HEK293 (cell line): ENCODE results near the gene ZNF483.
A peak's percentile ranks its signal among the peaks of the same experiment; 100 is the strongest.

ENCODE experiments used
- CTCF ChIA-PET: fragments of 350-600 bp; formaldehyde crosslinking; extraction: SDS; loops from one replicate; lab custom pipeline; 2021; ENCODE audit warnings: antibody characterized with exemption; lab: Yijun Ruan, JAX
- POLR2A ChIA-PET: fragments of 300-600 bp; formaldehyde crosslinking; extraction: SDS; loops from one replicate; lab custom pipeline; 2020; ENCODE audit warnings: antibody characterized with exemption, inconsistent platforms; lab: Yijun Ruan, JAX
- H3K27ac ChIP-seq: fragments of 200-500 bp; sonication (Bioruptor generic); 2 replicates; pipeline ENCODE4 v1.5.1; 2014; ENCODE audit warnings: low read depth, low read length, control low read depth, inconsistent platforms; ENCODE audit errors: extremely low read depth
- H3K36me3 ChIP-seq, 2 experiments: fragments of 200-500 bp in 1 of 2; sonication (Bioruptor generic) in 1 of 2; 1 replicate in 1 of 2; 2 replicates in 1 of 2; pipeline ENCODE4 v1.5.1; 2014 to 2017; ENCODE audit warnings: inconsistent platforms in 2 of 2, low read length in 2 of 2; ENCODE audit not compliant: control insufficient read depth in 2 of 2, insufficient read depth in 1 of 2
- H3K4me1 ChIP-seq: fragments of 200-500 bp; sonication (Bioruptor generic); 2 replicates; pipeline ENCODE4 v1.5.1; 2014; ENCODE audit warnings: mild to moderate bottlenecking, low read length, inconsistent platforms; ENCODE audit not compliant: control insufficient read depth, insufficient read depth
- H3K4me3 ChIP-seq: 2 replicates; pipeline ENCODE4 v1.5.1; 2011; ENCODE audit warnings: low read depth, mild to moderate bottlenecking, control low read depth, low read length, moderate library complexity
- H3K9me3 ChIP-seq: fragments of 200-500 bp; sonication (Bioruptor generic); 2 replicates; pipeline ENCODE4 v1.5.1; 2014; ENCODE audit warnings: low read depth, low read length, inconsistent platforms; ENCODE audit not compliant: control insufficient read depth, insufficient read depth
- BCL11A ChIP-seq: fragments of 450-650 bp; formaldehyde crosslinking; IDR thresholded peaks from 2 replicates; pipeline ENCODE4 v1.5.1; 2016; ENCODE audit warnings: low read depth, missing biosample characterization, missing genetic modification characterization
- GLI2 ChIP-seq: fragments of 450-650 bp; formaldehyde crosslinking; IDR thresholded peaks from 2 replicates; pipeline ENCODE4; 2017; ENCODE audit warnings: missing biosample characterization, missing genetic modification characterization, low read depth, borderline replicate concordance
- GLI4 ChIP-seq: fragments of 450-650 bp; formaldehyde crosslinking; IDR thresholded peaks from 2 replicates; pipeline ENCODE4 v1.5.1; 2016; ENCODE audit warnings: missing biosample characterization, missing genetic modification characterization
- GLIS1 ChIP-seq: fragments of 450-650 bp; formaldehyde crosslinking; IDR thresholded peaks from 2 replicates; pipeline ENCODE4 v1.5.1; 2016; ENCODE audit warnings: missing biosample characterization, missing genetic modification characterization
- SP2 ChIP-seq: fragments of 450-650 bp; formaldehyde crosslinking; IDR thresholded peaks from 2 replicates; pipeline ENCODE4 v1.5.1; 2016; ENCODE audit warnings: missing biosample characterization, missing genetic modification characterization
- ZBTB20 ChIP-seq: fragments of 450-650 bp; formaldehyde crosslinking; IDR thresholded peaks from 2 replicates; pipeline ENCODE4 v1.5.1; 2016; ENCODE audit warnings: missing biosample characterization, missing genetic modification characterization
- ZBTB7A ChIP-seq: fragments of 450-650 bp; formaldehyde crosslinking; IDR thresholded peaks from 2 replicates; pipeline ENCODE4 v1.5.1; 2016; ENCODE audit warnings: low read depth, missing biosample characterization, missing genetic modification characterization
- ZIC2 ChIP-seq: fragments of 450-650 bp; formaldehyde crosslinking; IDR thresholded peaks from 2 replicates; pipeline ENCODE4 v1.5.1; 2016; ENCODE audit warnings: missing biosample characterization, missing genetic modification characterization
- ZNF121 ChIP-seq: fragments of 450-650 bp; formaldehyde crosslinking; IDR thresholded peaks from 2 replicates; pipeline ENCODE4 v1.5.1; 2016; ENCODE audit warnings: missing biosample characterization, missing genetic modification characterization
- ZNF174 ChIP-seq: fragments of 450-650 bp; formaldehyde crosslinking; IDR thresholded peaks from 2 replicates; pipeline ENCODE4 v1.5.0; 2017; ENCODE audit warnings: missing biosample characterization, mild to moderate bottlenecking, missing genetic modification characterization
- ZNF184 ChIP-seq: fragments of 450-650 bp; IDR thresholded peaks from 2 replicates; pipeline ENCODE4 v1.5.1; 2018; ENCODE audit warnings: missing biosample characterization, mild to moderate bottlenecking, missing genetic modification characterization
- ZNF214 ChIP-seq: fragments of 450-650 bp; formaldehyde crosslinking; IDR thresholded peaks from 2 replicates; pipeline ENCODE4 v1.5.1; 2017; ENCODE audit warnings: missing biosample characterization, mild to moderate bottlenecking, missing genetic modification characterization, borderline replicate concordance
- ZNF223 ChIP-seq: fragments of 450-650 bp; formaldehyde crosslinking; IDR thresholded peaks from 2 replicates; pipeline ENCODE4 v1.5.1; 2016; ENCODE audit warnings: missing biosample characterization, missing genetic modification characterization
- ZNF239 ChIP-seq: fragments of 450-650 bp; formaldehyde crosslinking; IDR thresholded peaks from 2 replicates; pipeline ENCODE4 v1.5.1; 2016; ENCODE audit warnings: missing biosample characterization, missing genetic modification characterization
- ZNF292 ChIP-seq: fragments of 450-650 bp; formaldehyde crosslinking; IDR thresholded peaks from 2 replicates; pipeline ENCODE4 v1.5.1; 2016; ENCODE audit warnings: low read depth, missing biosample characterization, missing genetic modification characterization, borderline replicate concordance
- ZNF404 ChIP-seq: fragments of 450-650 bp; formaldehyde crosslinking; IDR thresholded peaks from 2 replicates; pipeline ENCODE4 v1.5.1; 2017; ENCODE audit warnings: missing biosample characterization, missing genetic modification characterization
- ZNF433 ChIP-seq: fragments of 450-650 bp; formaldehyde crosslinking; IDR thresholded peaks from 2 replicates; pipeline ENCODE4 v1.5.1; 2016; ENCODE audit warnings: missing biosample characterization, missing genetic modification characterization, low read depth
- ZNF521 ChIP-seq: fragments of 450-650 bp; formaldehyde crosslinking; IDR thresholded peaks from 2 replicates; pipeline ENCODE4 v1.5.1; 2017; ENCODE audit warnings: missing biosample characterization, mild to moderate bottlenecking, missing genetic modification characterization
- ZNF544 ChIP-seq: fragments of 450-650 bp; formaldehyde crosslinking; IDR thresholded peaks from 2 replicates; pipeline ENCODE4 v1.5.0; 2017; ENCODE audit warnings: missing biosample characterization, missing genetic modification characterization
- ZNF596 ChIP-seq: fragments of 450-650 bp; IDR thresholded peaks from 2 replicates; pipeline ENCODE4 v1.5.0; 2018; ENCODE audit warnings: missing biosample characterization, mild to moderate bottlenecking, missing genetic modification characterization, moderate library complexity
- ZNF623 ChIP-seq: fragments of 450-650 bp; formaldehyde crosslinking; IDR thresholded peaks from 2 replicates; pipeline ENCODE4 v1.5.1; 2016; ENCODE audit warnings: missing biosample characterization, missing genetic modification characterization
- ZNF830 ChIP-seq: fragments of 450-650 bp; IDR thresholded peaks from 2 replicates; pipeline ENCODE4 v1.5.0; 2018; ENCODE audit warnings: missing biosample characterization, missing genetic modification characterization, low read depth, mild to moderate bottlenecking, moderate library complexity
- ZNF843 ChIP-seq: fragments of 450-650 bp; formaldehyde crosslinking; IDR thresholded peaks from 2 replicates; pipeline ENCODE4 v1.5.1; 2016; ENCODE audit warnings: missing biosample characterization, missing genetic modification characterization
- ZXDB ChIP-seq: fragments of 450-650 bp; formaldehyde crosslinking; IDR thresholded peaks from 2 replicates; pipeline ENCODE4 v1.5.1; 2016; ENCODE audit warnings: missing biosample characterization, missing genetic modification characterization
- TF ChIP-seq, protein P1 (sequence below): fragments of 450-650 bp; formaldehyde crosslinking; IDR thresholded peaks from 2 replicates; pipeline ENCODE4 v1.5.1; 2017; ENCODE audit warnings: missing biosample characterization, missing genetic modification characterization
- TF ChIP-seq, protein P2 (sequence below): fragments of 450-650 bp; formaldehyde crosslinking; optimal IDR thresholded peaks from 2 replicates; pipeline ENCODE3; 2016; ENCODE audit warnings: missing biosample characterization, mild to moderate bottlenecking, missing genetic modification characterization
- TF ChIP-seq, protein P3 (sequence below): fragments of 450-650 bp; formaldehyde crosslinking; IDR thresholded peaks from 2 replicates; pipeline ENCODE4 v1.5.1; 2016; ENCODE audit warnings: missing biosample characterization, missing genetic modification characterization
- TF ChIP-seq, protein P4 (sequence below): fragments of 450-650 bp; formaldehyde crosslinking; IDR thresholded peaks from 2 replicates; pipeline ENCODE4 v1.5.1; 2017; ENCODE audit warnings: missing biosample characterization, missing genetic modification characterization
- TF ChIP-seq, protein P5 (sequence below): fragments of 450-650 bp; formaldehyde crosslinking; IDR thresholded peaks from 2 replicates; pipeline ENCODE4 v1.5.1; 2016; ENCODE audit warnings: missing biosample characterization, missing genetic modification characterization

ZNF483 gene

DNA sequence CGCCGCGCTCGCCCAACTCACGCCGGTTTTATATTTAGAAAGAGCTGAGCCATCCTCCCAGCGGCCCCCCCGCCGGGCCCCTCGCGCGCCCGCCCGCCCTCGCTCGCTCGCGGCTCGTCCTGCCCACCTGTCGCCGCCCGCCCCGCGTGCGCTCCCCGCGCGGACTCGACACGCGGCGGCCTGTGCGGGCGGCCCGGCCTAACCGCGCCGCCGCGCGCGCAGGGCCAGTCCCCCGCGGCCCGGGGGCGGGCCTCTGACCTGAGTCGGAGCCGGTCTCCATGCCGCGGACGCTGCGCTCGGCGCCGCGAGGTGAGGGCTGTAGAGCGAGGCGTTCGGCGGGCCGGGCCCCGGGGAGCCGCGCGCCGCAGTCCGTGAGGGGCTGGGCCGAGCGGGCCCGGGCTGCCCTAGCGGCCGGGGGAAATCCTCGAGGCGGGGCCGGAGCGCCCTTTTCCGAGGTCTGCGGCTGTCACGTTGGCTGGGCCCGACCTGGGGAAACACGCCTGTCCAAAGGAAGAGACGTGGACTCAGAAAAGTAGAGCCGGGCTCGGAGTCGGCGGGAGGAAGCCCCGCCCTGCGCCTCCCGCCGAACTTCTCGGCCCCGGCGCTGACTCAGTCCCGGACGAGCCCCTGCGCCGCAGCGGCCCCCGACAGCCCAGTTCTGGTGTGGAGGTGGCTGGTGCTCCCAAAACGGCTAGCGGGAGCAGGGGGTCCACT is 41.0 kb upstream of the ZNF483 start, which contains the start of gene ECPAS:
TSS of gene ECPAS (minus strand) at position 526 of the 714 bp plus-strand sequence. CDS start 11,465 bp downstream, outside the sequence.
- H3K9me3 ChIP-seq: no peaks in the 10 kb centered on the region
- peak within 1 kb of the TSS; percentile 97 for H3K27ac ChIP-seq
- POLR2A ChIA-PET: interaction anchor here (2.4 kb wide), 1 partner anchor 147 kb away, joined by 12 read pairs; the partner anchor contains the start of gene DNAJC25
- H3K36me3 ChIP-seq: no peaks in the 10 kb centered on the region; a peak in 1 of 3 replicates
- H3K4me3 ChIP-seq: peak within 1 kb of the TSS; percentile 86
- CTCF ChIA-PET: interaction anchor here (0.7 kb wide), 1 partner anchor 207 kb away, joined by 3 read pairs; no protein-coding TSS in a partner anchor
- no peaks in the 10 kb centered on the region for H3K4me1 ChIP-seq
- TF ChIP-seq BCL11A (tag by site-specific recombination): 0 out of 2 replicates have a peak, but pooled peaks have one; percentile 23
- TF ChIP-seq, protein P1, sequence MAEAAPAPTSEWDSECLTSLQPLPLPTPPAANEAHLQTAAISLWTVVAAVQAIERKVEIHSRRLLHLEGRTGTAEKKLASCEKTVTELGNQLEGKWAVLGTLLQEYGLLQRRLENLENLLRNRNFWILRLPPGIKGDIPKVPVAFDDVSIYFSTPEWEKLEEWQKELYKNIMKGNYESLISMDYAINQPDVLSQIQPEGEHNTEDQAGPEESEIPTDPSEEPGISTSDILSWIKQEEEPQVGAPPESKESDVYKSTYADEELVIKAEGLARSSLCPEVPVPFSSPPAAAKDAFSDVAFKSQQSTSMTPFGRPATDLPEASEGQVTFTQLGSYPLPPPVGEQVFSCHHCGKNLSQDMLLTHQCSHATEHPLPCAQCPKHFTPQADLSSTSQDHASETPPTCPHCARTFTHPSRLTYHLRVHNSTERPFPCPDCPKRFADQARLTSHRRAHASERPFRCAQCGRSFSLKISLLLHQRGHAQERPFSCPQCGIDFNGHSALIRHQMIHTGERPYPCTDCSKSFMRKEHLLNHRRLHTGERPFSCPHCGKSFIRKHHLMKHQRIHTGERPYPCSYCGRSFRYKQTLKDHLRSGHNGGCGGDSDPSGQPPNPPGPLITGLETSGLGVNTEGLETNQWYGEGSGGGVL: no peak
- no peak for TF ChIP-seq ZNF223 (tag by site-specific recombination)
- TF ChIP-seq ZNF214: no peak
- TF ChIP-seq, protein P2, sequence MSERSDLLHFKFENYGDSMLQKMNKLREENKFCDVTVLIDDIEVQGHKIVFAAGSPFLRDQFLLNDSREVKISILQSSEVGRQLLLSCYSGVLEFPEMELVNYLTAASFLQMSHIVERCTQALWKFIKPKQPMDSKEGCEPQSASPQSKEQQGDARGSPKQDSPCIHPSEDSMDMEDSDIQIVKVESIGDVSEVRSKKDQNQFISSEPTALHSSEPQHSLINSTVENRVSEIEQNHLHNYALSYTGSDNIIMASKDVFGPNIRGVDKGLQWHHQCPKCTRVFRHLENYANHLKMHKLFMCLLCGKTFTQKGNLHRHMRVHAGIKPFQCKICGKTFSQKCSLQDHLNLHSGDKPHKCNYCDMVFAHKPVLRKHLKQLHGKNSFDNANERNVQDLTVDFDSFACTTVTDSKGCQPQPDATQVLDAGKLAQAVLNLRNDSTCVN (tag by site-specific recombination): peak; percentile 68
- TF ChIP-seq SP2 (tag by site-specific recombination): peak; percentile 50
- no peak for TF ChIP-seq ZBTB7A
- peak; percentile 87 for TF ChIP-seq ZBTB20 (tag by site-specific recombination)
- TF ChIP-seq ZNF830 (tag by site-specific recombination): no peak
- TF ChIP-seq ZNF174: no peak
- no peak for TF ChIP-seq ZNF623
- TF ChIP-seq ZNF433 (tag by site-specific recombination): no peak
- peak; percentile 76 for TF ChIP-seq ZXDB (tag by site-specific recombination)
- no peak for TF ChIP-seq ZNF121 (tag by site-specific recombination)
- no peak for TF ChIP-seq GLI4 (tag by site-specific recombination)
- TF ChIP-seq GLI2 (tag by site-specific recombination): no peak
- no peak; the same call in 1 of the 2 replicates for TF ChIP-seq ZNF596 (tag by site-specific recombination)
- no peak for TF ChIP-seq ZNF292
- TF ChIP-seq, protein P3, sequence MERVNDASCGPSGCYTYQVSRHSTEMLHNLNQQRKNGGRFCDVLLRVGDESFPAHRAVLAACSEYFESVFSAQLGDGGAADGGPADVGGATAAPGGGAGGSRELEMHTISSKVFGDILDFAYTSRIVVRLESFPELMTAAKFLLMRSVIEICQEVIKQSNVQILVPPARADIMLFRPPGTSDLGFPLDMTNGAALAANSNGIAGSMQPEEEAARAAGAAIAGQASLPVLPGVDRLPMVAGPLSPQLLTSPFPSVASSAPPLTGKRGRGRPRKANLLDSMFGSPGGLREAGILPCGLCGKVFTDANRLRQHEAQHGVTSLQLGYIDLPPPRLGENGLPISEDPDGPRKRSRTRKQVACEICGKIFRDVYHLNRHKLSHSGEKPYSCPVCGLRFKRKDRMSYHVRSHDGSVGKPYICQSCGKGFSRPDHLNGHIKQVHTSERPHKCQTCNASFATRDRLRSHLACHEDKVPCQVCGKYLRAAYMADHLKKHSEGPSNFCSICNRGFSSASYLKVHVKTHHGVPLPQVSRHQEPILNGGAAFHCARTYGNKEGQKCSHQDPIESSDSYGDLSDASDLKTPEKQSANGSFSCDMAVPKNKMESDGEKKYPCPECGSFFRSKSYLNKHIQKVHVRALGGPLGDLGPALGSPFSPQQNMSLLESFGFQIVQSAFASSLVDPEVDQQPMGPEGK (tag by site-specific recombination): peak; percentile 82
- TF ChIP-seq ZNF521 (tag by site-specific recombination): no peak
- no peak for TF ChIP-seq ZNF184 (tag by site-specific recombination)
- TF ChIP-seq ZNF239 (tag by site-specific recombination): no peak
- TF ChIP-seq ZIC2 (tag by site-specific recombination): peak; percentile 23; the same call in 1 of the 2 replicates
- peak; percentile 37; the same call in 1 of the 2 replicates for TF ChIP-seq GLIS1
- TF ChIP-seq, protein P4, sequence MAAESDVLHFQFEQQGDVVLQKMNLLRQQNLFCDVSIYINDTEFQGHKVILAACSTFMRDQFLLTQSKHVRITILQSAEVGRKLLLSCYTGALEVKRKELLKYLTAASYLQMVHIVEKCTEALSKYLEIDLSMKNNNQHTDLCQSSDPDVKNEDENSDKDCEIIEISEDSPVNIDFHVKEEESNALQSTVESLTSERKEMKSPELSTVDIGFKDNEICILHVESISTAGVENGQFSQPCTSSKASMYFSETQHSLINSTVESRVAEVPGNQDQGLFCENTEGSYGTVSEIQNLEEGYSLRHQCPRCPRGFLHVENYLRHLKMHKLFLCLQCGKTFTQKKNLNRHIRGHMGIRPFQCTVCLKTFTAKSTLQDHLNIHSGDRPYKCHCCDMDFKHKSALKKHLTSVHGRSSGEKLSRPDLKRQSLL (tag by site-specific recombination): no peak
- TF ChIP-seq ZNF544: no peak
- TF ChIP-seq, protein P5, sequence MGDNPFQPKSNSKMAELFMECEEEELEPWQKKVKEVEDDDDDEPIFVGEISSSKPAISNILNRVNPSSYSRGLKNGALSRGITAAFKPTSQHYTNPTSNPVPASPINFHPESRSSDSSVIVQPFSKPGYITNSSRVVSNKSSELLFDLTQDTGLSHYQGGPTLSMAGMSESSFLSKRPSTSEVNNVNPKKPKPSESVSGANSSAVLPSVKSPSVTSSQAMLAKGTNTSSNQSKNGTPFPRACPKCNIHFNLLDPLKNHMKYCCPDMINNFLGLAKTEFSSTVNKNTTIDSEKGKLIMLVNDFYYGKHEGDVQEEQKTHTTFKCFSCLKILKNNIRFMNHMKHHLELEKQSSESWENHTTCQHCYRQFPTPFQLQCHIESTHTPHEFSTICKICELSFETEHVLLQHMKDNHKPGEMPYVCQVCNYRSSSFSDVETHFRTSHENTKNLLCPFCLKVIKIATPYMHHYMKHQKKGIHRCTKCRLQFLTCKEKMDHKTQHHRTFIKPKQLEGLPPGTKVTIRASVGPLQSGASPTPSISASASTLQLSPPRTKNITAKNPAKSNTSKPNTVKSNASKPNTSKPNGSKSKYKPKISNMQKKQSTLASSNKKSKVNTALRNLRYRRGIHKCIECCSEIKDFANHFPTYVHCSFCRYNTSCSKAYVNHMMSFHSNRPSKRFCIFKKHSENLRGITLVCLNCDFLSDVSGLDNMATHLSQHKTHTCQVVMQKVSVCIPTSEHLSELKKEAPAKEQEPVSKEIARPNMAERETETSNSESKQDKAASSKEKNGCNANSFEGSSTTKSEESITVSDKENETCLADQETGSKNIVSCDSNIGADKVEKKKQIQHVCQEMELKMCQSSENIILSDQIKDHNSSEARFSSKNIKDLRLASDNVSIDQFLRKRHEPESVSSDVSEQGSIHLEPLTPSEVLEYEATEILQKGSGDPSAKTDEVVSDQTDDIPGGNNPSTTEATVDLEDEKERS (tag by site-specific recombination): no peak
- no peak for TF ChIP-seq ZNF404 (tag by site-specific recombination)
- TF ChIP-seq ZNF843 (tag by site-specific recombination): no peak
